Measurements from ENCODE around the gene CREB1.
"Not testable (repeated sequence)": the region's sequence is repeated elsewhere in the genome, so short reads cannot be mapped to it uniquely, and the experiment has no call there.

CREB1 gene

GRCh38 chr2:207646582-207646981 is 116.8 kb downstream of the CREB1 start:
- DNase-seq (ENCODE audit: insufficient read length, low spot score); FAIRE-seq: not testable (repeated sequence)
